Kidney (tissue), 14 donors: ENCODE data around the gene PRKN. TPM values are rescaled to one million over a fixed set of nuclear protein-coding genes. Genes with fewer than 3 reads are reported as not detected.

Source experiments
- DNase-seq, 5 donors: peaks; one replicate each; pipeline ENCODE4 v3.0.0-alpha.2; 2013 to 2020
- FAIRE-seq: peaks from 2 replicates; lab custom pipeline; 2012; peaks lifted over from hg19 to GRCh38; lab: Jason Lieb, UNC
- H3K27ac ChIP-seq, 2 donors: one replicate each; pipeline ENCODE4 v1.7.0; 2013; ENCODE audit warnings: low read depth in 2 of 2, low read length in 2 of 2, inconsistent platforms in 1 of 2
- H3K27me3 ChIP-seq: one replicate; pipeline ENCODE4 v1.7.1; 2013; ENCODE audit warnings: low read length, inconsistent platforms; ENCODE audit not compliant: control insufficient read depth, insufficient read depth
- H3K36me3 ChIP-seq, 3 donors: one replicate each; pipeline versions ENCODE4 v1.7.0 to v1.7.1; 2013; ENCODE audit warnings: low read length in 3 of 3, control low read depth in 1 of 3, inconsistent platforms in 1 of 3; ENCODE audit not compliant: insufficient read depth in 3 of 3, control insufficient read depth in 2 of 3
- H3K4me1 ChIP-seq, 3 donors: one replicate each; pipeline versions ENCODE4 v1.7.0 to v1.7.1; 2013; ENCODE audit warnings: low read length in 3 of 3, inconsistent platforms in 1 of 3, low read depth in 1 of 3; ENCODE audit not compliant: control insufficient read depth in 2 of 3, insufficient read depth in 2 of 3
- H3K4me3 ChIP-seq, 3 donors: one replicate each; pipeline versions ENCODE4 v1.7.0 to v1.8.1; 2013; ENCODE audit warnings: low read length in 3 of 3, control low read depth in 1 of 3, inconsistent platforms in 1 of 3
- H3K9ac ChIP-seq, 3 donors: one replicate each; pipeline versions ENCODE4 v1.7.0 to v1.7.1; 2013; ENCODE audit warnings: low read length in 3 of 3, control low read depth in 1 of 3, inconsistent platforms in 1 of 3
- H3K9me3 ChIP-seq, 3 donors: one replicate each; pipeline versions ENCODE4 v1.7.0 to v1.7.1; 2013; ENCODE audit warnings: low read length in 3 of 3, control low read depth in 1 of 3, inconsistent platforms in 1 of 3; ENCODE audit not compliant: control insufficient read depth in 2 of 3, insufficient read depth in 1 of 3
- intact Hi-C: fragments of 100-400 bp; cut with DNase I; formaldehyde crosslinking; loops from one replicate; pipeline ENCODE4 v1.11.1; 2022
- polyA plus RNA-seq: library from polyadenylated mRNA; stranded (reverse); fragments of 350-450 nt; fragmentation: Illumina TruSeq; extraction: RNeasy Lipid Tissue Mini Kit (QIAGEN cat#74804); gene quantifications from one replicate; pipeline ENCODE4 v1.2.3, GENCODE V29; 2014; ENCODE audit warnings: low read depth, low replicate concordance; ENCODE audit not compliant: insufficient read depth
- total RNA-seq: library from RNA; stranded (reverse); fragmentation: NEBNext Ultra II Directional; extraction: Animal tissue kit (Norgen Biotek cat#: 25700); gene quantifications from one replicate; pipeline ENCODE4 v1.2.1, GENCODE V29; 2021
- TF ChIP-seq, protein P1 (sequence below): IDR thresholded peaks from 3 replicates; pipeline ENCODE4 v1.5.1; 2012; ENCODE audit warnings: mild to moderate bottlenecking, moderate library complexity, borderline replicate concordance; ENCODE audit not compliant: insufficient read depth; ENCODE audit errors: extremely low read depth
- donor health status: control.
- donor health status: control.
- donor health status: control.
- donor health status: control.
- donor health status: control.
- donor health status: DM: yes; HTN: yes; CAD: no.
- donor health status: Normal renal cell carcinoma (clear cell type).

Gene PRKN
- total and polyA plus RNA-seq, 2 donors from 2014 or later, result 8.6 to 10.4 TPM

DNA sequence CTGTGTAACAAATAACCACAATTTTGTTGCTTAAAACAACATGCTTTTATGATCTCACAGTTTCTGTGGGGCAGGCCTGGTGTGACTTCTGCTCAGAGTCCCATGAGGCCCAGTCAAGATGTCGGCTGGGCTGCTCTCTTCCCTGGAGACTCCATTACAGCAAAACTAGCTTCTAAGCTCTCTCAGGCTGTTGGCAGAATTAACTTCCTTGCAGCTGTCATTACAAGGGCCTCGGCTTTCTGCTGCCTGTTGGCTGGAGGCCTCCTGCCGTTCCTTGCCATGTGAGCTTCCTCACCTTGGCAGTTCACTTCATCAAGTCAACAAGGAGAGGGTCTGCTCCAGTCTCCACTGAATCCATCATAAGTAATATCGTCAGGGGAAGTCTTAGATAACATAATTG, 659.2 kb downstream of the PRKN start:
- Histone ChIP-seq H3K27me3 (no peaks in the 10 kb centered on the region), H3K4me1 (no peaks in the 10 kb centered on the region), H3K36me3 (no peaks in the 10 kb centered on the region), H3K27ac (no peak overlapping the region), H3K4me3 (no peak overlapping the region), H3K9me3 (peaks cover 0 to 8% (median 0%) of the 10 kb centered on the region in 3 donors), H3K9ac (no peak overlapping the region)
- TF ChIP-seq, protein P1, sequence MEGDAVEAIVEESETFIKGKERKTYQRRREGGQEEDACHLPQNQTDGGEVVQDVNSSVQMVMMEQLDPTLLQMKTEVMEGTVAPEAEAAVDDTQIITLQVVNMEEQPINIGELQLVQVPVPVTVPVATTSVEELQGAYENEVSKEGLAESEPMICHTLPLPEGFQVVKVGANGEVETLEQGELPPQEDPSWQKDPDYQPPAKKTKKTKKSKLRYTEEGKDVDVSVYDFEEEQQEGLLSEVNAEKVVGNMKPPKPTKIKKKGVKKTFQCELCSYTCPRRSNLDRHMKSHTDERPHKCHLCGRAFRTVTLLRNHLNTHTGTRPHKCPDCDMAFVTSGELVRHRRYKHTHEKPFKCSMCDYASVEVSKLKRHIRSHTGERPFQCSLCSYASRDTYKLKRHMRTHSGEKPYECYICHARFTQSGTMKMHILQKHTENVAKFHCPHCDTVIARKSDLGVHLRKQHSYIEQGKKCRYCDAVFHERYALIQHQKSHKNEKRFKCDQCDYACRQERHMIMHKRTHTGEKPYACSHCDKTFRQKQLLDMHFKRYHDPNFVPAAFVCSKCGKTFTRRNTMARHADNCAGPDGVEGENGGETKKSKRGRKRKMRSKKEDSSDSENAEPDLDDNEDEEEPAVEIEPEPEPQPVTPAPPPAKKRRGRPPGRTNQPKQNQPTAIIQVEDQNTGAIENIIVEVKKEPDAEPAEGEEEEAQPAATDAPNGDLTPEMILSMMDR, result no peak
- no peak for FAIRE-seq
- DNase-seq, result no peak
- intact Hi-C loops, result no loop called here

DNA sequence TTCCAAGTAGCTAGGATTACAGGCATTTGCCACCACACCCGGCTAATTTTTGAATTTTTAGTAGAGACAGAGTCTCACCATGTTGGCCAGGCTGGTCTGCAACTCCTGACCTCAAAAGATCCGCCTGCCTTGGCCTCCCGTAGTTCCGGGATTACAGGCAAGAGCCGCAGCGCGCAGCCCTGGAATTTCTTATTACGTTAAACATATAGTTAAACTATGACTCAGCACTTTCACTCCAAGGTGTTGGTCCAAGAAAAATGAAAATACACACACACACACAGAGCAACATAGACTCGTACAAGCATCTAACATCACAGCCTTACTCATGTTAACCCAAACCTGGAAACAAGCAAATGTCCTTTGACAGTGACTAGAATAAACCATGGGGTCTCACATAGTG, 663.9 kb downstream of the PRKN start:
- intact Hi-C loops, result no loop called here
- H3K9me3 ChIP-seq, result no peaks in the 10 kb centered on the region

DNA sequence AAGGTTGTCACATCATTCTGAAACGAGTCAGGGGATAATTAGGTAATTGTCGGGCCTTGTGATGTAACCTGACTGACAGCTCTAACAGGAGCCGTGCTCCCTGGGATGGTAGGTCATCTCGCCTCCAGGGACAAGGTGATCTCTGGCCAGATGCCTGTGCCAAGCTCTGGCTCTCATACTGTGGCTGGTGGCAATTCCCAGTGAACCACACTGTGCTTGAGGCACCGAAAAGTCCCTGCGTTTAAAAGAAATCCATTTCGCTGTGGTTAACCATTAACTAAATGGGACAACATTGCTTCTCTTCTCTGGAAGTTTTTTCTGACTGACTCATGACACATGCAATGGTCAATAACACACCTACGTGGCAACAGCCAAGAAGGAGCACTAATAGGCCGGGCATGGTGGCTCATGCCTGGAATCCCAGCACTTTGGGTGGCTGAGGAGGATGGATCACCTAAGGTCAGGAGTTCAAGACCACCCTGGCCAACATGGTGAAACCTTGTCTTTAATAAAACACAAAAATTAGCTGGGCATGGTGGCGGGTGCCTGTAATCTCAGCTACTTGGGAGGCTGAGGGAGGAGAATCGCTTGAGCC, 669.2 kb downstream of the PRKN start:
- TF ChIP-seq, protein P1, result no peak
- no peak overlapping the region for H3K27ac ChIP-seq
- H3K4me3 ChIP-seq, result no peak overlapping the region
- H3K36me3 ChIP-seq, result no peaks in the 10 kb centered on the region
- H3K4me1 ChIP-seq, result peaks cover 0 to 2% (median 0%) of the 10 kb centered on the region in 3 donors
- H3K9ac ChIP-seq, result no peak overlapping the region
- no peaks in the 10 kb centered on the region for H3K9me3 ChIP-seq
- no peak for FAIRE-seq
- peak in 3 of 5 donors; percentile 57 to 69 (median 64) for DNase-seq
- no peaks in the 10 kb centered on the region for H3K27me3 ChIP-seq
- intact Hi-C loops, result no loop called here

More for the DNA sequence above, 663.9 kb downstream of the PRKN start:
- H3K27ac ChIP-seq, result no peak overlapping the region
- H3K36me3 ChIP-seq, result no peaks in the 10 kb centered on the region
- no peak for FAIRE-seq
- no peaks in the 10 kb centered on the region for H3K27me3 ChIP-seq
- no peak overlapping the region for H3K4me3 ChIP-seq
- H3K9ac ChIP-seq, result no peak overlapping the region
- no peaks in the 10 kb centered on the region for H3K4me1 ChIP-seq
- DNase-seq, result no peak
- TF ChIP-seq, protein P1, result no peak
